ENCODE data around the gene RNF14. TPM values are rescaled to one million over a fixed set of nuclear protein-coding genes. Genes with fewer than 3 reads are reported as not detected.

The RNF14 gene
- total RNA-seq, 1 experiment from 2014 or later = 228 TPM

DNA sequence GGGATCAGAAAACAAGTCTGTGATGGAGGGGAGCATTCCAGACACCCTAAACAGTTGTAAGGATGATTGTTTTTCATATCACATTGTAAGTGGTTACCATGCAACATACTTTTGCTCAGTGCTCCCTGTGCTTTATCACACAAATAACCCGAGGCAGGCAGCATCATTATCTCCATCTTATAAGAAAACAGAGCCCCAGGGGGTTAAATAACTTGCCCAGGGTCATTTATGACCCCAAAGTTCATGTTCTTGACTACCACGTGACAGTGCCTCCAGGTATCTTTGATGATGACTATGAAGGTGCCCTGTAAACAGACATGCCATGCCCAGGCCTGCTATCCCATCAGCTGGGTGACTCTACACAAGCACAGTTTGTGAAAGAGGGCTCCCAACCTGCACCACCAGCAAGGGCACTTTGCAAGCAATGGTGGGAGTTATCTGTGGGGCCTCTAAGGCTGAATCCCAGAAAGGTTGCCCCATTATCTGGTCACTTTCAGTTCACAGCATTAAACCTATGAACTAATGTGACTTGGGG, 34.4 kb downstream of the RNF14 start:
- DNase-seq (ENCODE audit: low read depth, low spot score) = no peak
- in situ Hi-C loops (cut with HindIII; ENCODE audit: low pct_unique_long_range_greater_than_20kb, low sequenced_read_pairs) = loop anchor here (25.0 kb wide), 1 partner anchor 134 kb away; no protein-coding TSS in a partner anchor

DNA sequence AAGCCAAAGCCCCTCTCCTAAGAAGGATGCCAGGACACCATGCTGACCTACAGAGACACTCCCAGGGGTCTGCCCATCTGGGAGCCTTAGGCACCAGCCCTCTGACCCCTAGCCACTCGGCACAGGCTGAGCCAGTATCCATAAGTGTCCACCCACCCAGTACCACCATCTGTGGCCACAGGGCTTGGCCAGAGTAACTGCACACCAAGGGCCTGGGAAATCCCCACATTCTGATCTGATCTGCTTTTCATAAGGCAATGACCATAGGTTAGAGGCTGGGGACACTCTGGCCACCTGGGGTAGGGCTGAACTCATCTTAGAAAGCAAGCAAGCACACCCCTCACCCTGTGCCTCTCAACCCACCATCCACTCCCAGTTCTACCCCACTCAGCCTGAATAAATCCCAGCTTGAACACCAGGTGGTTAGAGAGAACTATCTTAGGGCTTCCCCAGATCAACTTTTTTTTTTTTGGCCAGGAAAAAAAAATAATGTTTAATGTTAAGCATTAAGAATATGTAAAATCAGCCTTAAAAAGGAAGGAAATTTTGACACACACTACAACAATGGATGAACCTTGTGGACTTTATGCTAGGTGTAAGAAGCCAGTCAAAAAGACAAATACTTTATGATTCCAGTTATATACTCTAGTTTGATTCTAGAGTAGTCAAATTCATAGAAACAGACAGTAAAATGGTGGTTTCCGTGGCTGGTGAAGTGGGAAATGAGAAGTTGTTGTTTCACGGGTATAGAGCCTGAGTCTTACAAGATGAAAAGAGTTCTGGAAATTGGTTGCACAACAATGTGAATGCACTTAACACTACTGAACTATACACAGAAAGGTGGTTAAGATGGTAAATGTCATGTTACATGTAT, 37.7 kb downstream of the RNF14 start:
- DNase-seq (ENCODE audit: low read depth, low spot score) = no peak
- in situ Hi-C loops (cut with HindIII; ENCODE audit: low pct_unique_long_range_greater_than_20kb, low sequenced_read_pairs) = loop anchor here (25.0 kb wide), 1 partner anchor 131 kb away; no protein-coding TSS in a partner anchor

DNA sequence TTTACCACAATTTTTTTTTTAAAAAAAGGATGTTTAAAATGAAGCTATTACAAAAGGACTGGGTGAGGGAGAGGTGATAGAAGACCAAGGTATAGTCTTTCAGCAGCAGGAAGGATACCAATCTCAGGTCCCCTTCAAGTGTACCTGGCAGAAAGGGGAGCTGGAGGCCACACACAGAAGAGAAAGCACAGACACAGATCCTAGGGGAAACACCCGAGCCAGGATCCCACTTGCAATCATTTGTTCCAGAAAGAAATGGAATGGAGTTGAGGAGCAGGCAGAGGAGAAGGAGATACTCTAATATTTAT, 38.3 kb downstream of the RNF14 start:
- no peak for DNase-seq (ENCODE audit: low read depth, low spot score)
- in situ Hi-C loops (cut with HindIII; ENCODE audit: low pct_unique_long_range_greater_than_20kb, low sequenced_read_pairs) = loop anchor here (25.0 kb wide), 1 partner anchor 130 kb away; no protein-coding TSS in a partner anchor

DNA sequence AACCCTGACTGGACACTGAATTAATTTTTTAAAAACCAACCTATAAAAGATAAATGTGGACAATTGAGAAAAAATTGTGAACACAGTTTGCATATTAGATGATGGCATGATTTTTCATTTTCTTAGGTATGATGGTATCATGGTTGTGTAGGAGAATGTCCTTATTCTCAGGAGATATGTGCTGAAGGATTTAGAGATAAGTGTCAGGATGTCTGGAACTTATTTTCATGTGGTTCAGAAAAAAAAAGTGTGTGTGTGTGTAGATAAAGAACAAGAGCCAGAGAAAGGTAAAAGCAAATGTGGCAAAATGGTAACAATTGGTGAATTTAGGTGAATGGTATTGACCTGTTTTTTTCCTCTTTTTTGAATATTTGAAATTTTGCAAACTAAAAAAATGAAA, 39.9 kb downstream of the RNF14 start:
- no peak for DNase-seq (ENCODE audit: low read depth, low spot score)
- in situ Hi-C loops (cut with HindIII; ENCODE audit: low pct_unique_long_range_greater_than_20kb, low sequenced_read_pairs) = loop anchor here (25.0 kb wide), 1 partner anchor 128 kb away; no protein-coding TSS in a partner anchor

DNA sequence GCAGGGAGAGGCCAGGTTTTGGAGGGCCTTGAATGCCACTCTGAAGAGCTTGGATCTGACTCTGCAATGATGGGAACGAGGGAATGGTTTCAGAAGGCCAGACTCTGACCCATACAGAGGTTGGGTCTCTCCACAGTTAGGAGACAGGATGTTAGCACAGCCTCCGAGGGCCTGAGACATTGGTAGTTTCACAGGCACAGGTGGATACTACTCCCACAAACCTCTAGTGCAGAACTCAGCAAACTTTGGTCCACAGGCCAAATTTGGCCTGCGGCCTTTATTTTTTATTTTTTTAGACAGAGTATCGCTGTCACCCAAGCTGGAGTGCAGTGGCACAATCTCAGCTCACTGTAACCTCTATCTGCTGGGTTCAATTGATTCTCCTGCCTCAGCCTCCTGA, 41.0 kb downstream of the RNF14 start:
- in situ Hi-C loops (cut with HindIII; ENCODE audit: low pct_unique_long_range_greater_than_20kb, low sequenced_read_pairs) = loop anchor here (25.0 kb wide), 1 partner anchor 127 kb away; no protein-coding TSS in a partner anchor
- DNase-seq (ENCODE audit: low read depth, low spot score) = no peak

DNA sequence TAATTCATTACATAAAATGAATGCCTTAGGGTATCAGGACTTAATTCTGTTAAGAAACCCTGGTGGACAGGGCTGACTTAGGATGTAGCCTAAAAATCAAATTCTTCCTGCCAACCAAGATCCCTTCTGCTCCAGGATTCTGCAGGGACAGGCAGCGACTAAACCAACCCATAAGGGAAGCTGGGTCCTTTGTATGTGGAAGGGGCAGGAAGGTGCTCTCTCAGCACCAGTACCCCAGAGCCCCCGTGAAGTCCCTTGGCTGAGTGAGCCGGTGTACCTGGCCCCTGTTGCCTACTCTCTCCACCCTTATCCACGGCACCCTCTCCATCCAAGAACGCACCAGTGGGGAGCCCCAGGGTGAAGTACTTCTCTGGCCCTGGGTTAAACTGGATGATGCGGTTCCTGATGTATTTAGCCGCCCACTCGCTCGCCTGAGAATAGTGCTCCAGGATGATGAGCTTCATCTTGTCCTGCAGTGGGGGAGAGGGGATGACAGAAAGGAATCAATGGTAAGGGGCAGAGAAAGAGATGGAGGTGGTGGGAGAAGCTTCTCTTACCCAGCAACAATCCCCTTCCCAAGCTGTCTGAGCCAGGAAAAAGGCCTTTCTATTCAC, 42.8 kb downstream of the RNF14 start:
- DNase-seq (ENCODE audit: low read depth, low spot score) = no peak
- in situ Hi-C loops (cut with HindIII; ENCODE audit: low pct_unique_long_range_greater_than_20kb, low sequenced_read_pairs) = loop anchor here (25.0 kb wide), 1 partner anchor 126 kb away; no protein-coding TSS in a partner anchor

DNA sequence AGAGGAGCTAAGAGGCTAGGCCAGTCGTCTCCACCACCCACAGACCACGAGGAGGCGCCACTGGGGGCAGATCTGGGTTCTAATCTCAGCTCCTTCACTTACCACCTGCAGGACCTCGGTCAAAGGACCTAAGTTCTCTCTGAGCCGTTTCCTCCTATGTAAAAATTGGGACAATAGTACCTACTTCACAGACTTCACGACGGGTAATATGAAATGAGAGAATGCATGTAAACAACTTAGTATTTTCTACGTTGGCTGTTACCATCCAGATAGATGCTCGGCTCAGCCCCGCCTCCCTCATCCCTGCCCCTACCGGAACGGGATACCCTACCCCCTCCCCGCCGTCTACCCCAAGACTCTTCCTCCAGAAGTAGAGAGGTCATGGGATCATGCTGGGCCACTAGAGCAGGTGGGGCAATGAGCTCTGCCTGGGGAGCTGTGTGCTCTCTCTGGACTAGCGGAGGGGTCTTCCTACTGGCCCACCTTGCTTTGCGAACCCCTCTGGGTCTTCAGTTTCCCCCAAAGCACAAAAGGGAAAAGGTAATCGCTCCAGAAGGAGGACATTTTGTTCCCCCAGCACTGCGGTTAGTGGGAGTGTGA, 43.4 kb downstream of the RNF14 start:
- in situ Hi-C loops (cut with HindIII; ENCODE audit: low pct_unique_long_range_greater_than_20kb, low sequenced_read_pairs) = loop anchor here (25.0 kb wide), 1 partner anchor 125 kb away; no protein-coding TSS in a partner anchor
- peak; percentile 73 for DNase-seq (ENCODE audit: low read depth, low spot score)

DNA sequence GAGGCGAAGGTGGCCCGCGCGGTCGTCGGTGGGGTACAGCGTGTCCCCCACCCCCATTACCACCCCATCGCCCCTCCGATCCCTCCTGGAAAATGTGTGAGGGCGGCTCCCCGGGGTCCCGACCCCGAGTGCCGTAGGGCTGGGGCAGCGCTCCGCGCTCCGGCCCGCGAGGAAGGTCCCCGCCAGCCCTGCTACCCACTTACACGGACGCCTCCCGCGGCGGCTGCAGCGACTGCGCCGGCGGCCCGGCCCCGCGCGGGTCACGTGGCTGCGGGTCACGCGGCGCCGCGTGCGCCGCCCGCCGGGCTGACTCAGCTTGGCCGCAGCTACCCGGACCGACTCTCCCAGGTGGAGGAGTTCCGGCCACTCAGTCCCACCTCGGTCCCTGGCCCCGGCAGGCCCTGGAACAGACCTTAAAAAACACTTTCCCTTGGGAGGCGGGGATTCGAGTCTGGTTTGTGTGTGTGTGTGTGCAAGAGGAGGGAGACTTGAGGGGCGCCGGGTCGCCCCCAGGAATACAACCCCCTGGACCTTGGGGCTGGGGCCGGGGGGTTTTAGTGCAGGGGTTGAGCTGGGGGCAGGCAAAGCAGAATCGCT, 44.0 kb downstream of the RNF14 start, which contains the start of gene GNPDA1:
GNPDA1 (minus strand) TSS at position 236 of the 597 bp plus-strand sequence. CDS start 992 bp downstream, outside the sequence.
- peak; percentile 74 for DNase-seq (ENCODE audit: low read depth, low spot score)
- in situ Hi-C loops (cut with HindIII; ENCODE audit: low pct_unique_long_range_greater_than_20kb, low sequenced_read_pairs) = loop anchor here (25.0 kb wide), 1 partner anchor 124 kb away; no protein-coding TSS in a partner anchor

DNA sequence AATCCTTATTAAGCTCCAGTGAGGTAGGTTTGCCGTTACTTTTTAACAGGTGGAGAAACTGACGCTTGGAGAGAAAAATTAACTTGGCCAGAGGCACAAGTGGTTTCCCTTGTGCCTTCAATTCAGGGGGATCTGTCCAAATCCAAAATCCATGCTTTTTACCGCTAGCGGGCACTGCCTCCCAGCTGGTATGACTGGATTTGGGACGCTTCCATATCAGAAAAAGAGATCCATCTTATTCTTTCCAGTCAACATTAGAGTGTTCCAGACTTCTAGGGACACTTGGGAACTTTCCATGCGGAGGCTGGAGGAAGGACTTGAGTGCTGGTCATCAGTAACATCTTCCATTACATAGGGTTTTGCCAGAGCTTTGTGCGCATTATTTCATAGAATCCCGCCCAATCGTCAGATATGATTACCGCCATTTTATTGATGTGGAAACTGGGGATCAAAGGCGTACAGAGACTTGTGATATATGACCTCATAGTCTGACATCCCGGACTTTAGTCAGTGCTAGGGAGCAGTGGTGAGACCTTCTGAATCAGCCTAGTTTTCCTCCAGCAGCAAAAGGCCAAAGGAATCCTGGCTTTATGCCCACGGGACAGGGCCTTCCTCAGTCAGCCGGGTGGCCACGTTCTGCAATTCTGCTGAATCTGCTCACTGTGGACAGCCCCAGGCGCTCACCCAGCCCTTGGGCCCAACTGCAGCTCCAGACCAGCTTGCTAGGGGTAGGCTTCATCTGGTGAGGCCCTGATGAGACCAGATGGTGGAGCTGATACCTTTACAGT, 45.0 kb downstream of the RNF14 start:
- peak; percentile 62 for DNase-seq (ENCODE audit: low read depth, low spot score)
- in situ Hi-C loops (cut with HindIII; ENCODE audit: low pct_unique_long_range_greater_than_20kb, low sequenced_read_pairs) = loop anchor here (25.0 kb wide), 1 partner anchor 123 kb away; no protein-coding TSS in a partner anchor

DNA sequence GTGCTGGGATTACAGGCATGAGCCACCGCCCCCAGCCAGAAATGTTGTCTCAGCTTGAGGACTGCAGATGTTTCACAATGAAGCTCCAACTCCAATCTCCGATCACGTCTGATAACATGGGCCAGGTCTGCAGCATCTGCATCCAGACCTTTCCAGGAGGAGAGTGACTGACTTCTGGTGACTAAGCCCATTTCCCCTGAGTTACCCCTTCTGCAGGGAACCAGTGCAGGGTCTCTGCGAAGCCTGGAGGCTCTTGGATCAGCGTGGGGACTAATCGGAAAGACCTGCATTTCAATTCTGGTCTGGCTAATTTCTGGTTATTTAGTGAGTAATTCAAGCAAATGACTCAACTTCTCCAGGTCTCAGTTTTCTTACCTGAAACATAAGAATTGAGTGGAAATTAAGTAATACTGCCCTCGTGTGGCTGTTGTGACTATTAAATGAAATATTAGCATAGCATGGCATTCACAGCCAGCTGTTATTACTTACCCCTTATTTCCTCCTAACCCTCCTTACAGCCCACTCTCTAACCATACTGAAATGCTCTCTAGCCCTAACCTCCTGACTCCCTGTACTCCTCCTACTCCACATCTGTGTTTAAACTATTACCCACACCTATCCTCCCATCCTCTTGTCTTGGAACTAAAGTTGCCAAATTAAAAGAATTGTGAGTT, 46.1 kb downstream of the RNF14 start:
- in situ Hi-C loops (cut with HindIII; ENCODE audit: low pct_unique_long_range_greater_than_20kb, low sequenced_read_pairs) = loop anchor here (25.0 kb wide), 1 partner anchor 122 kb away; no protein-coding TSS in a partner anchor
- DNase-seq (ENCODE audit: low read depth, low spot score) = peak; percentile 63

DNA sequence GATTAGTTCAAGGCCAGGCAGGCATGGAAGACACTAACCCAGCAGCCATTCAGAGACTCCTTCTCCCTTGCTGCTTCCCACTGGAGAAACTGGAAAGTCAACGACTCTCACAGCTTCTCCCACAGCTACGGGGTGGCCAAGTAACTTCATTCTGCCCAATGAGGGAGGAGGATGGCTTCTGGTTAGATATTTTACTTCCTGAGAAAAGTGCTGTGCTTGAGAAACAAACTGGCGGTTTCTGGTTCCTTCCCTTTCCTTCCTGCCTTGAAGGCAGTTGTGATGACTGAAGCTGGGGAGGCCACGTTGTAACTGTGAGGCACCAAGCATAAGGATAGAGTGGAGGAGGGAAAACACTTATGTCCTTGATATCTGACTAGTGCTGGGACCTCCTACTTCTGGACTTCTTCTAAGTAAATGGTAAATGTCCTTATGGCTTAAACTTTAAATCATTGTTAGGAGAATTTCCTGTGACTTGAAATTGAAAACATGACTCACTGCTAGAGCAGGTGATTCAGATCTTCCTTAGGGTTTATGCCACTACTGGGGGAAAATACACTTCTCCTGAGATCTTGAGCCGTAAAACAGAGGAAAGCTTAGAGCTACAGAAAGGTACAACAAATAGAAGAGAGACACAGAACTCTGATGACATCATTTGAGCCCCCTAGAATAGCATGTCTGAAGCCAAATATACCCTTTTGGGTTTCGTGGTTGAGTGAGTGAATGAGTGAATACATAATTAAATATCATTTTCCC, 47.1 kb downstream of the RNF14 start:
- DNase-seq (ENCODE audit: low read depth, low spot score) = no peak
- in situ Hi-C loops (cut with HindIII; ENCODE audit: low pct_unique_long_range_greater_than_20kb, low sequenced_read_pairs) = loop anchor here (25.0 kb wide), 1 partner anchor 121 kb away; no protein-coding TSS in a partner anchor

DNA sequence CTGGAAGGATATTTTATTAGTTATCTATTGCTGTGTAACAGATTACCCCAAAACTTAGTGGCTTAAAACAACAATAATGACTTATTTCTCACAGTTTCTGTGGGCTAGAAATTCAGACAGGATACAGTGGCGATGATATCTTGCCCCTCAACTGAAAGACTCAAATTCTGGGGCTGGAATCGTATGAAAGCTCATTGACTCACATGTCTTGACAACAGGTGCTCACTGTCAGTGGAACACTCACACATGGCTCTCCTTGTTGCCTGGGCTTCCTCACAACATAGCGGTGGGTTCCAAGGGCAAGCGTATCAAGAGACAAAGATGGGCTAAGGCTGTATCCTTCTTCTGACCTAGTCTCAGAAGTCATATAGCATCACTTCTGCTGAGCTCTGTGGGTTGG, 47.7 kb downstream of the RNF14 start:
- DNase-seq (ENCODE audit: low read depth, low spot score) = no peak
- in situ Hi-C loops (cut with HindIII; ENCODE audit: low pct_unique_long_range_greater_than_20kb, low sequenced_read_pairs) = loop anchor here (25.0 kb wide), 1 partner anchor 121 kb away; no protein-coding TSS in a partner anchor

DNA sequence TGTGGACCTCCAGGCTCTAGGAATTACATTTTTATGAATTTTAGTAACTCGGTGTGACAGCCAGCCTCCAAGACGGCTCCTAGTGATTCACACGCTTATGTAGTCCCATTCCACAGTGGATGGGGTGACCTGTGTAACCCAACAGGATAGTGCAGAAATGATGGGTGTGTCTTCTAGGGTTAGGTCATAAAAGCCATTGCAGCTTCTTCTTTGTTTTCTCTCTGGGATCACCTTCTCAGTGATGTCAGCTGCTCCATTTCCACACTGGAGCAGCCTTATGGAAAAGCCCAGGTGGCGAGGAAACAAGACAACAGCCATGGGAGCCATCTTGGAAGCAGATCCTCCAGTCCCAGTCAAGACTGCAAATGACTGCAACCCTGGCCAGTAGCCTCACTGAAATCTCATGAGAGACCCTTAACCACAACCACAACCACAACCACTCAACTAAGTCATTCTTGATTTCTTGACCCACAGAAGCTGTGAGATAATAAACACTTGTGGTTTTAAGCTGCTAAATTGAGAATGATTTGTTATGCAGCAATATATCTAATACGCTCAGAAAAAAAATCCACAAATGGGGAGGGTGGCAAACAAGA, 49.0 kb downstream of the RNF14 start:
- in situ Hi-C loops (cut with HindIII; ENCODE audit: low pct_unique_long_range_greater_than_20kb, low sequenced_read_pairs) = loop anchor here (25.0 kb wide), 1 partner anchor 119 kb away; no protein-coding TSS in a partner anchor
- DNase-seq (ENCODE audit: low read depth, low spot score) = no peak

DNA sequence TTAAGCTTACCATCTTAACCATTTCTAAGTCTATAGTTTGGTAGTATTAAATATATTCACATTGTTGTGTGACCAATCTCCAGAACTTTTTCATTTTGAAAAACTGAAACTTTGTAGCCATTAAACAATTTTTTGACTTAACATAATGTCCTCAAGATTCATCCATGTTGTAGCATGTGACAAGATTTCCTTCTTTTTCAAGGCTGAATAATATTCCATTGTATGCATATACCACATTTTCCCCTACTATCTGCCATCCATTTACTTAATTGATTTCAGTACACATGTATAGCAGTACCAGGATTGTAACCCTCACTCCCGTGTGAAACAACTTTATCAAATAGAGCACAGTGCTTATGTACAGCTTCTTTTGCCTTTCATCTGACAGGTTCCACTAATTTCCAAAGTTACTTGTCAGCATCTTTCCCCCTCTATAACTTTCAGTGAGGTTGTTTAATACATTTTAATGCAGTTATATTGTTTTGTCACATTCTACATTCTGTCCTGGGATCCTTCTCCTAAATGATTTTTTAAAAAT, 51.3 kb downstream of the RNF14 start:
- no peak for DNase-seq (ENCODE audit: low read depth, low spot score)
- in situ Hi-C loops (cut with HindIII; ENCODE audit: low pct_unique_long_range_greater_than_20kb, low sequenced_read_pairs) = loop anchor here (25.0 kb wide), 1 partner anchor 117 kb away; no protein-coding TSS in a partner anchor

DNA sequence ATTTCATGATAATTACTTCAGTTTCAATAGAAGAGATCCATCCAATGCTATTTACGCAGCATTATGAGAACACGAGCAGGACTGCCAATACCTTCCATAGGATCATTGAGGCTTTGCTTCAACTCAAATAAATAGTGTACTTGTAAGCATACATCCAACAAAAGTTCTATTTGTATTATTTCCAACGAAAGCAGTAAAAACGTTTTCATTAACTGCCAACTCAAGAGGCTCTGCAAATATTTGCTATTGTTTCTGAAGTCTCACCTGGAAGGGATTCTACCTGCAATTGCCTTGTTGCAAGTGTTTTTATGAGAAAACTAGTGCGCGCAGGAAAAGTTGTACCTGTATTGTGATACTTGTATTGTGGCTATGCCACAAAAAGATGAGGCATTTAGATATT, 54.9 kb downstream of the RNF14 start:
- DNase-seq (ENCODE audit: low read depth, low spot score) = no peak
- in situ Hi-C loops (cut with HindIII; ENCODE audit: low pct_unique_long_range_greater_than_20kb, low sequenced_read_pairs) = loop anchor here (25.0 kb wide), 1 partner anchor 113 kb away; no protein-coding TSS in a partner anchor

All from SK-MEL-5 (cell line).